Stimulated activated memory B cell treated with anti-CD40 and anti-IgM and Interleukin-4, amounts not matched to agents 10 μg/mL and 1 μg/mL and 100 μg/mL, for 72 hours (primary cell): ENCODE data around the gene VMAC.

Experiments used
- ATAC-seq: fragments of 150-1000 bp; cut with Tn5 transposase; 2 replicates; pipeline ENCODE4 v1.10.0; 2021
- H3K27ac Mint-ChIP-seq: one replicate; pipeline ENCODE4 v1.8.0; 2022; ENCODE audit warnings: mild to moderate bottlenecking, mixed read lengths
- H3K27me3 Mint-ChIP-seq: one replicate; pipeline ENCODE4 v1.8.0; 2022; ENCODE audit warnings: mixed read lengths
- H3K36me3 Mint-ChIP-seq: one replicate; pipeline ENCODE4 v1.8.0; 2022; ENCODE audit warnings: mixed read lengths
- H3K4me1 Mint-ChIP-seq: one replicate; pipeline ENCODE4 v1.8.0; 2022; ENCODE audit warnings: mixed read lengths
- H3K4me3 Mint-ChIP-seq: one replicate; pipeline ENCODE4 v1.8.0; 2022; ENCODE audit warnings: mild to moderate bottlenecking, moderate library complexity, mixed read lengths
- H3K9me3 Mint-ChIP-seq: one replicate; pipeline ENCODE4 v1.8.0; 2022; ENCODE audit warnings: mixed read lengths

The VMAC gene

GRCh38 chr19:5929179-5929578 lies 24.5 kb downstream of the VMAC start:
- no peak for ATAC-seq
- peaks cover 65% of the 10 kb centered on the region for H3K36me3 Mint-ChIP-seq
- no peak overlapping the region for H3K27ac Mint-ChIP-seq
- no peaks in the 10 kb centered on the region for H3K27me3 Mint-ChIP-seq
- peaks cover 22% of the 10 kb centered on the region for H3K4me1 Mint-ChIP-seq
- no peak overlapping the region for H3K4me3 Mint-ChIP-seq
- H3K9me3 Mint-ChIP-seq = no peaks in the 10 kb centered on the region

DNA sequence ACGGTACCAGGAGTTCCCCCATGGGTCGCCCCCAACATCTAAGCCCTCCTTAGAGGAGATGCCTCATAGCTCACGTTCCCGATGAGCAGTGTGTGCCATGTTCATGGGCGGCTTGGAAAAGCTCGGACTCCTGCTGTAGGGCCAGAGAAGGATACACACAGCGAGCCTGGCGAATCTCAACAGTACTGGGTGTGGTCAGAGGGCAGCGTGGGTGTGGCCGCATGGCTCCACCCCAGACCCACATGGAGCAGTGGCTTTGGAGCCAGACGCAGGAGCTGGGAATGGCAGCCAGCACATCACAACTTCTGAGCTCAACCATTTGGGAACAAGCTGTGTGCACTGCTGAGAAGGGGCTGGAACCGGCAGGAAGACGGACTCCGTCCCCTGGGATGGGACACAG lies 25.0 kb downstream of the VMAC start:
- no peaks in the 10 kb centered on the region for H3K9me3 Mint-ChIP-seq
- no peak for ATAC-seq
- peaks cover 64% of the 10 kb centered on the region for H3K36me3 Mint-ChIP-seq
- H3K27me3 Mint-ChIP-seq = no peaks in the 10 kb centered on the region
- H3K27ac Mint-ChIP-seq = no peak overlapping the region
- H3K4me3 Mint-ChIP-seq = no peak overlapping the region
- peaks cover 22% of the 10 kb centered on the region for H3K4me1 Mint-ChIP-seq

GRCh38 chr19:5931251-5931650 lies 26.6 kb downstream of the VMAC start:
- Mint-ChIP-seq H3K4me1 (peaks cover 22% of the 10 kb centered on the region), H3K4me3 (no peak overlapping the region), H3K36me3 (peaks cover 63% of the 10 kb centered on the region), H3K27ac (no peak overlapping the region), H3K9me3 (no peaks in the 10 kb centered on the region), H3K27me3 (no peaks in the 10 kb centered on the region)
- ATAC-seq = no peak

GRCh38 chr19:5932146-5932545 lies 27.5 kb downstream of the VMAC start:
- H3K9me3 Mint-ChIP-seq = no peaks in the 10 kb centered on the region
- H3K4me1 Mint-ChIP-seq = peaks cover 19% of the 10 kb centered on the region
- no peak for ATAC-seq
- H3K27ac Mint-ChIP-seq = no peak overlapping the region
- H3K4me3 Mint-ChIP-seq = no peak overlapping the region
- H3K36me3 Mint-ChIP-seq = peaks cover 64% of the 10 kb centered on the region
- H3K27me3 Mint-ChIP-seq = no peaks in the 10 kb centered on the region

GRCh38 chr19:5932609-5933262 lies 28.1 kb downstream of the VMAC start:
- Mint-ChIP-seq H3K27me3 (no peaks in the 10 kb centered on the region), H3K9me3 (no peaks in the 10 kb centered on the region), H3K4me3 (no peak overlapping the region), H3K27ac (no peak overlapping the region), H3K36me3 (peaks cover 66% of the 10 kb centered on the region), H3K4me1 (peaks cover 13% of the 10 kb centered on the region)
- no peak for ATAC-seq

- H3K4me3 Mint-ChIP-seq = no peak overlapping the region
- no peaks in the 10 kb centered on the region for H3K9me3 Mint-ChIP-seq
- H3K27me3 Mint-ChIP-seq = no peaks in the 10 kb centered on the region
- H3K36me3 Mint-ChIP-seq = peaks cover 59% of the 10 kb centered on the region
- H3K27ac Mint-ChIP-seq = no peak overlapping the region
- H3K4me1 Mint-ChIP-seq = peaks cover 5% of the 10 kb centered on the region
- ATAC-seq = no peak
These were observed 28.9 kb downstream of the VMAC start for GRCh38 chr19:5933391-5934068.

GRCh38 chr19:5934069-5934401 lies 29.4 kb downstream of the VMAC start:
- no peak for ATAC-seq
- no peaks in the 10 kb centered on the region for H3K27me3 Mint-ChIP-seq
- peaks cover 54% of the 10 kb centered on the region for H3K36me3 Mint-ChIP-seq
- no peaks in the 10 kb centered on the region for H3K4me1 Mint-ChIP-seq
- no peak overlapping the region for H3K4me3 Mint-ChIP-seq
- H3K27ac Mint-ChIP-seq = no peak overlapping the region
- no peaks in the 10 kb centered on the region for H3K9me3 Mint-ChIP-seq

GRCh38 chr19:5934774-5935472 lies 30.3 kb downstream of the VMAC start:
- Mint-ChIP-seq H3K27me3 (no peaks in the 10 kb centered on the region), H3K9me3 (no peaks in the 10 kb centered on the region), H3K4me3 (no peak overlapping the region), H3K27ac (no peak overlapping the region), H3K4me1 (no peaks in the 10 kb centered on the region), H3K36me3 (peaks cover 61% of the 10 kb centered on the region)
- ATAC-seq = no peak

DNA sequence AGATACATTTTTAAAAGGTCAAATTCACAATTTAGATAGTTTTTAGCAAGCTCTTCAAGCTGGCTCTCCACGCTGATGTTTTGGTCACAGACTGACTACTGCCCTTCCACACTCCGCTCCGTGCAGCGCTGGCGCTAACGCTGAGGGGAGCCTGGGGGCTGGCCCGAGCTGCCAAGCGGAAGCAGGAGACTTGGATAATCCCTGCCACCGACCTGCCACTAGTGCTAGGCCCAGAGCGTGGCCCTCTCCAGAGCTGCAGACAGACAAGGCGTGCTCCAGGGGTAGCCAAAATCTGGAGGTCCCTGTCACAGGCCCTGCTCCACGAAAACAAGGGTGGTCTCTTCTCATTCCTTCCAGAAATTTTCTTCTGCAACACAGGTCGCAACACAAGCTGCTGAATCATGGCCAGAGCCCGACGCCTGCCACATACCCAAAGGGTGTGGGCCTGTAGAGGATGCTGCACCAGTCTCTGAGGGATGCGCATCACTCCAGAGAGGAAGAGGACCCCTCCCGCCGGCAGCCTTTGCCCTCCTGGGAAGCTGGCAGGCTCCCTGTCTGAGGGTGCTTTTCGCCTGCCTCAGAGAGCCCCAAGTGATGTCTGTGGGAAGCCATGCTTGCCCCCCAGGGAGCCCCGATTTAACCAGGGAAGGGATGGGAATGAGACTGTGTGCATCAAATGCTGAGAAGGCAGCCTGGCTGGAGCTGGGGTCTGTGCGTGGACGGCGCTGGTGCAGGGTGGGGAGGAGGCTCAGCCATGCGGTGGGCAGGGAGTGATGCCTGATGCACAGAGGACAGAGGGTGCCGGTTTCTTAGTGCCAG lies 31.0 kb downstream of the VMAC start:
- ATAC-seq = no peak
- Mint-ChIP-seq H3K27ac (peak overlapping the region; percentile 4), H3K4me1 (no peaks in the 10 kb centered on the region), H3K36me3 (peaks cover 63% of the 10 kb centered on the region), H3K27me3 (no peaks in the 10 kb centered on the region), H3K9me3 (no peaks in the 10 kb centered on the region), H3K4me3 (no peak overlapping the region)

DNA sequence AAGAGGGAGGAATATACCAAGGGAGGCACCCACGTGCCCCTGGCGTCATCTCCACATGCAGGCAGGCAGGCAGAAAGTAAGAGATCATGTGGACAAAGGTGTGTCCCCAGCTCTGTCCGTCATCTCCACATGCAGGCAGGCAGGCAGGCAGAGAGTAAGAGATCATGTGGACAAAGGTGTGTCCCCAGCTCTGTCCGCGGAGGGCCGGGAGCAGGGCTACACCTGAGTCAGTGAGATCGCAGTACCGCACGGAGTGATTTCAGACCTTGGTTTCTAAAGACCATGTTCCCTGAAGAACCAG lies 31.6 kb downstream of the VMAC start:
- Mint-ChIP-seq H3K4me3 (no peak overlapping the region), H3K36me3 (peaks cover 59% of the 10 kb centered on the region), H3K9me3 (no peaks in the 10 kb centered on the region), H3K27me3 (no peaks in the 10 kb centered on the region), H3K27ac (peak overlapping the region; percentile 4), H3K4me1 (no peaks in the 10 kb centered on the region)
- ATAC-seq = no peak

GRCh38 chr19:5937550-5937949 lies 32.9 kb downstream of the VMAC start:
- Mint-ChIP-seq H3K27ac (no peak overlapping the region), H3K9me3 (no peaks in the 10 kb centered on the region)

GRCh38 chr19:5940260-5941208 lies 35.9 kb downstream of the VMAC start:
- no peaks in the 10 kb centered on the region for H3K9me3 Mint-ChIP-seq
- H3K36me3 Mint-ChIP-seq = peaks cover 46% of the 10 kb centered on the region
- ATAC-seq = no peak
- H3K4me3 Mint-ChIP-seq = no peak overlapping the region
- no peaks in the 10 kb centered on the region for H3K27me3 Mint-ChIP-seq
- peak overlapping the region; percentile 12 for H3K27ac Mint-ChIP-seq
- H3K4me1 Mint-ChIP-seq = peaks cover 18% of the 10 kb centered on the region

More at GRCh38 chr19:5937550-5937949, 32.9 kb downstream of the VMAC start:
- Mint-ChIP-seq H3K27me3 (no peaks in the 10 kb centered on the region), H3K36me3 (peaks cover 57% of the 10 kb centered on the region), H3K4me1 (no peaks in the 10 kb centered on the region), H3K4me3 (no peak overlapping the region)
- no peak for ATAC-seq

DNA sequence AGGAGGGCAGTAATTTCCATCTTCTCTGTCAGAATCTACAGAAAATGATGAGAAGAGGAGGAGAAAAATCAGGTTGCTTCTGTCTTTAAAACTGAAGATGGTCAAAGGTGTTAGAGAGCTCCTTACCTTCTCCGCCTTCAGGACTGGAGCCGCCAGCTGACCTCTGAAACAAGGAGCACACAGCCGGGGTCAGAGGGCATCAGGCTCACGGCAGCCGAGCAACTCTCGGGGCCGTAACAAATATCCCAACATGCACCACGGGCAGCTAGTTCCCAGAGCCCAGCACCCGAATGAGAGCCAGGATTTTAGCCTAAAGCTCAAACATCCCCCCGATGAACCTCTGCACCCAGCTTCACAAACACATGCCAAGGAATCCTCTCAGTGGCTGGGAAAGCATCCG lies 37.0 kb downstream of the VMAC start:
- Mint-ChIP-seq H3K9me3 (no peaks in the 10 kb centered on the region), H3K4me1 (peaks cover 25% of the 10 kb centered on the region), H3K36me3 (peaks cover 42% of the 10 kb centered on the region), H3K27ac (no peak overlapping the region), H3K27me3 (no peaks in the 10 kb centered on the region), H3K4me3 (no peak overlapping the region)
- ATAC-seq = no peak

- Mint-ChIP-seq H3K27ac (no peak overlapping the region), H3K36me3 (peaks cover 43% of the 10 kb centered on the region), H3K27me3 (no peaks in the 10 kb centered on the region), H3K4me1 (peaks cover 36% of the 10 kb centered on the region), H3K9me3 (no peaks in the 10 kb centered on the region), H3K4me3 (no peak overlapping the region)
- no peak for ATAC-seq
These were observed 38.4 kb downstream of the VMAC start for GRCh38 chr19:5943045-5943444.
